ENCODE data around the gene FGF14.
"Not testable (repeated sequence)": the region's sequence is repeated elsewhere in the genome, so short reads cannot be mapped to it uniquely, and the experiment has no call there.

FGF14 gene

GRCh38 chr13:102122147-102122546 is 279.7 kb downstream of the FGF14 start:
- no peak for DNase-seq

DNA sequence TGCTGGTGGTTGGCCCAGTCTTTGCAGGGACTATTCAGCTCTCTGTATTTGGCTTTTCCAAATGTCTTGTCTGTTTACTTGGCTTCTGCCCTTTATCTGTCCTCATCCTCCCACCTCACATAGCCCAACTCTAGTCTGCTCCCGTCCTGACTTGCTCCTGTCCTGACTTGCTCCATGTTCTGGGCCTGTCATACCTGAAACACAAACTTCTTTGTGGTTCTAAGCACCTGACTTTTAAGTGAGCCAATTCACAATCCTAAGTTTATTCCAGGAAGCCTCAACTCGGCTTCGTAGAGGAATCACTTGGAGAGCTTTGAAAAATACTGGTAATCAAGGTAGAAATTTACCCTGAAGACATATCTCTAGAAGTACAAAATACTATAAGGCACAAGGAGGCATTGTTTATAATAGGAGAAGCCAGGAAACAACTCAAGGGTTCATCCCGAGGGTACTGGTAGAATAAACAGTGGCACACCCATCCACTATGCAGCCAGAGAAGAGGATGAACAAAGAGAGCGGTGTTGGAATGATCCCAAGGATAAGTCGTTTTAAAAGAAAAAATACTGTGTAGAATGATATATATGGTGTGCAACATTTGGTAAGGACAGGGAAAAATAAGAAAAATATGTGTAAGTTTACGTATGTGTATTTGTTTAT is 284.5 kb downstream of the FGF14 start:
- no peak for DNase-seq

DNA sequence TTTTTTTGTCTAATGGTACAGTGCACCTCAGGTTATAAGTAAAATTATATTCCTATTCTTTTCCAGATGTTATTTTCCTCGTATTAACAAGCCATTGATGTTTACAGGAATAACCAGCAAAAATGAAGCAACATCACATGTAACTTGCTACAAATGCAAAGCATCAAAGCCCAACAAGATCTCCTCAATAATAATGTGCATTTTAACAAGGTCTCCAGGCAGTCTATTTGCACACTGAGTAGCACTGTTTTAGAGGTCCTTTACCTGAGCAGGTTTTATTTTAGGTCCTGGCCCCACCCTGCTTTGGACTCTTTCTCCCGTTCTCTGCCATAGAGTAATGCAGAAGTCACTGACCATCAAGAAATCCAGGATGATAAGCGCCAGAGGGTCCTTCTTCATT is 298.4 kb downstream of the FGF14 start:
- DNase-seq, result no peak

- DNase-seq, result no peak
Observed at GRCh38 chr13:102100234-102100633, 301.6 kb downstream of the FGF14 start.

- DNase-seq, result no peak
Observed at GRCh38 chr13:102097708-102098107, 304.1 kb downstream of the FGF14 start.

DNA sequence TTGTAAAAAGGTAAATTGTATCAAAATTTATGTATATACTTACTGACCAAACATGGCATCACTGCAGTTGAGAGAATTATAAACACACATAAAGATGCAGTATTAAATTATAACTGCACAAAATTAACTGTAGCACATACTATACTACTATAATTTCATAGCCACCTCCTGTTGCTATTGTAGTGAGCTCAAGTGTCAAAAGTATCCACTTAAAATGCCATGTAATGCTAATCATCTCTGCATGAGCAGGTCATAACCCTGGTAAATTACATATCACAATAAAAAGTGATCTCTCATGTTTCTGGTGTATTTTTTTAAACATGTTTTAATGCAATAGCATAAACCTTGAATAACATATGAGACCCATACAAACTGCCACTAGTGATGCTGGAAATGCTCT is 308.6 kb downstream of the FGF14 start:
- DNase-seq, result not testable (repeated sequence)

- DNase-seq, result no peak
Observed at GRCh38 chr13:102091231-102091630, 310.6 kb downstream of the FGF14 start.

DNA sequence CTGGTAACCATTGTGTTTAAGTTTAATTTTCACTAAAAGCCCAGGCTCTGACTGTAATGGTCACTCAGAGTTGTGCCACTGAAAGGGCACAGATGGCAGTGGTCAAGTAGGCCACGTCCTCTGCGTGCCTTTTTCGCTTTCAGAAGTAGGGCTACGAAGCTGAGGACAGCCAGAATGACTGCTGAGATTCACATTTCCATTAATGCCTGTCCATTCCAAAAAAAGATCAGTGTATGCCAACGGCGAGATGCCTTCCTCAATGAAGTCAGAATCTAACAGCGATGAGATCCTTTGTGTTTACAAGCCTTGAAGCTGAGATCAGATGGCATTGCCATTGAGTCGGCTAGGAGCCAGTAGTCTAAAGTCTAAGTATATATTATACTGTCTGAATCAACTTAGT is 311.3 kb downstream of the FGF14 start:
- no peak for DNase-seq

GRCh38 chr13:102089722-102090121 is 312.1 kb downstream of the FGF14 start:
- no peak for DNase-seq

DNA sequence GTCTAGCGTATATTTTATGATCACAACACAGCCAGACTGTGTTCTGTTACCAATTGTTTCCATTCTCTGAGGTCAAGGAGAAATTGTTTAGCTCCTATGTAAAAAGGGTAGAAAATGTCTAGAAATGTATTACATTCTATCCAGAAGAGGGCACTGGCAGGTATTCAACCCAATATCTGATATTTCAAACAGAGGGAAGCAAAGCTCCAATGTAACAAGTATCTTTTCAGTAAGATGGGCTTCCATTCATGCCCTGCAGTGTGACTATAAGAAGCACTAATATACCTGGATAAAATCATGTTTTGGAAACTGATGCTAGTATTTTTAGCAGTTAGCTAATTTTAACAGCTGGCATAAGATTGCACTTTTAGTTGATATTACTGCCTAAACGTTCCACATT is 312.7 kb downstream of the FGF14 start:
- DNase-seq, result no peak

DNA sequence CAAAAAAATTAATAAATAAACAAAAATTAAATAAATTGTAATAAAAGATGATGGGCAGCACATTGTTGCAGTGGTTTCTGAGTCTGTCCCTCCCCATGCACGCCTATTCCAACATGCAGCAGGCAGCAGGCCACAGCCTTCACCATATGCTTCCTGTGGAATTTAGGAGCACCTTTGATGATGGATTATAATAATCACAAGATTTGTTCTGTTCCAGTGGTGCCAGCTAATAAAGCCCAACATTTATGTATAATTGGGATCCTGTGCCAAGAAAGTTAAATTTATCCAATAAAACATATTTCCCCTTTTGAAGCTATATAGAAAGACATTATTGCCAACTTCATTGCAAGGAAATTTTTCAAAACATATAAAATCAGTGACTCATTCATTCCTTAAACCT is 328.6 kb downstream of the FGF14 start:
- no peak for DNase-seq

DNA sequence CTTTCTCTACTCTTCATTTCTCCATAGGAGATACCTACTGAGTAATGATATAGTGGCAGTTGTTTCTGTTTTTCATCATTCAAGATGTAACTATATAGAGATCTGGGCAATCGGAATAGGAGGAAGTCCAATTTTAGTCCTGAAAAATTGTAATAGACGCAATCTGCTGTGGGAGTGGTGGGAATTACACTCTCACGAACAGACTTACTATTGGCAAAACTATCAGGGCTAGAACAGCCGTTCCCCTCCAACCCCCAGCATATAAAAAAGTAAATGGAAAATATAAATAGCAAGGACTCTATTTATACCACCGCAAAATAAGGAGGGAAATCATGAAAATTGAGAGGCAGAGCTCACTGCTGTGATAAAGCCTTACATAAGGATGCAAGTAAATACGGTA is 330.1 kb downstream of the FGF14 start:
- no peak for DNase-seq

GRCh38 chr13:102068323-102068722 is 333.5 kb downstream of the FGF14 start:
- DNase-seq, result not testable (repeated sequence)

DNA sequence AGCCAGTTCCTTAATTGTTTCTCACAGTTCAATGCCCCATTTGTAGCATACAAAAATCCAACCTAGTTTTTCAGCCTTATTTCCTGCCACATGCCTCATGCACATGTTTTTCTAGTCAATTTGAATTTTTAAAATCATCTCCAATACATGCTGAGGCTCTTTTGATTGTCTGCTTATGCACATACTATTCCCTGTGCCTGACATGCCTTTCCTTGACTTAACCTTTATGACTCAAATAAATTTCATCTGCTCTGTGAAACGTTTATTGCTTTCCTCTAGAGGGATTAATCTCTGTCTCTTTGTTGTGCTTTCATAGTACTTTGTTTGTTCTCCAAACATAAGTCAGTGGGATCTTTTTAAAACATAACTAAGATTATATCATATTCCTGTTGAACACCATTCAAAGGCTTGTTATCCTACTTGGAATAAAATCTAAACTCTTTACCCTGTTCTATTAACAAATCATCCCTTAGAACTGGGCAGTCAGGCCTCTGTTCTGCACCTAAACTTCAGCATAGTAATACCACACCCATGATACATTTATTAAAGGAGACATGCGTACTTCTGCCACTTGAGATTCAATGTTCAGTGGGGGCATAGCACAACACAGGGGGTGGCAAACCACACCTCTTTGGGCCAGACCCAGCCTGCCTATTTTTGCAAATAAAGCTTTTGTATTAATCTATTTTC is 346.6 kb downstream of the FGF14 start:
- DNase-seq, result no peak

DNA sequence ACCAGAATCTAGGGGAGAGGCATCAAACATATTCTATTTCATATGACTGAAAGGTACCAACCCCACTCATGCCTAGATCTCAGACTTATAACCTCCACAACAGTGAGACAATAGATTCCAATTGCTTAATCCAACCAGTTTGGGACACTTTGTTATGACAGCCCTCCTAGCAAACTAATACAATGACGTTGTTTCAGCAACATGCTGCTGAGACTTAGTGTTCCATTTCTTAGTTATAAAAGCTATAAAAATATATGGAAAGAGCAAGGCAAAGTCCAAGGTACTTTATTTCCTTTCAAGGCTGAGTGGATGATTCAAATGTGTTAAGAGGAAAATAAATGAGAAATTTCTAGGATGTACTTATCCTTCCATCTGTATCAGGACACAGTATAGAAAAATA is 352.0 kb downstream of the FGF14 start:
- DNase-seq, result no peak

- DNase-seq, result no peak
Observed at GRCh38 chr13:102045731-102046130, 356.1 kb downstream of the FGF14 start.

DNA sequence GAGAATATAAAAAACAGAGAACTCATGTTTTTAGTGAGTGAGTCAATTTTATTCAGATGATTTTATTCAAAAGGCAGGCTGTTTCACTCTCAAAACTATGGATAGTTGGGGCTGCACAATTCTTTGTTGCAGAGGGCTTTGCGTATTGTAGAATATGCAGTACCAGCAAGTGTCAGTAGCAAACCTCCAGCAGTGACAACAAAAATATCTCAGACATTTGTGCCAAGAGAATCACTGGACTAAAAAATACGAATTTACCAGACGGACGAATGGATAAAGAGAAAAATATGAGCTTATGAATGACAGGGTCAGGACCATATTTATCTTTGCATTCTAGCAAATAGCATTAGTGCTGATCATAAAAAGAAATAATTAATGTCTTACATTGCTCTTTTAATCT is 359.1 kb downstream of the FGF14 start:
- no peak for DNase-seq

DNA sequence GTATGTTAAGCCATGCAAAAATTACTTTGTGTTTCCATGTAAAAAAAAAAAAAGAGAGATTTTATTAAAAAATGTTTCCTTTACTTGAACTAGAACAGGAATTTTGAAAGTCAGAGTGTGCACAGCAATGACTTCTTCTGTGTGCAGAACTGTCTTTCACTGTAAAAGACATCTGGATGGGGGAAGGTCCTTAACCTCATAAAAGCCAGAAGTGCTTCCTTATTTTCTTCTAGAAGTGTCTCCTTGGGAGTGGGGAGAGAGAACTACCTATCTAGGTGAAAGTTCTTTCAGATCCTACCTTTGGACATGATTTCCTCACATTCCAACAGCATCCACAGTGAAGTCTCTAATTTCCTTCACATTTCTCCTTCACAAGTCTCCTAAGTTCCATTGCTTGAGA is 360.3 kb downstream of the FGF14 start:
- DNase-seq, result no peak

- no peak for DNase-seq
Observed at GRCh38 chr13:102040812-102041211, 361.0 kb downstream of the FGF14 start.

DNA sequence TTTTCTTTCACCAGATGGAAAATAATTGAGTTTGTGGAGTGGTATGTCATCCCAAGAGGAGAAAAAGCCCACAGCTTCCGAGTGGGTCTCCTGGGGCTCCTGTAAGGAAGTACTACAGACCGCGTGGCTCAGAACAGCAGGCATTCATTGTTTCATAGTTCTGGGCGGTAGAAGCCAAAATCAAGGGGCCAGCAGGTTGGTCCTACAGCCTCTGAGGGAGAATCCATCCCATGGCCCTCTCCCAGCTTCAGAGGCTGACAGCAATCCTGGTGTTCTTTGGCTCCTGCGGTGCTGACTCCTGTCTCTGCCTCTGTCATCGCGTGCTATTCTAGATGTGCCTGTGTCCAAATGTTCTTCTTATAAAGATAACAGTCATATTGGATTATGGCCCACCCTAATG is 362.6 kb downstream of the FGF14 start:
- no peak for DNase-seq

GRCh38 chr13:102038787-102039186 is 363.1 kb downstream of the FGF14 start:
- no peak for DNase-seq

DNA sequence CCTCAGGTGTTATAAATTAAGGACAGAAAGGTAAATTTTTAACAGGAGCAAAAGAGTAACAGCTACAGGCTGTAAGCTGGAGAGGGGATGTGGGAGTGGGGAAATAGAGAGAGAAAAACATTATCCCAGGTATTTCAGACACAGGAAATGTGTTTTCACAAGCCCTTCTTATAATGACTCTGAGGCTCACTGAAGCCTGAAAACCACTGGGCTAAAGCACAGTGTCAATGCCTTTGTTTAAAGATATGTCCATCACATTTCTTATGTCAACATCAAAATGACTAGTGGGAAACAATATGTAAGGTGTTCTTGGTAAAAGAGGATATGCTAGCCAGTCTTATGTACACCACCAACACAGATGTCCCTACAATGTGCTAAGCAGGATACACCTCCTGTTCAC is 365.9 kb downstream of the FGF14 start:
- DNase-seq, result no peak

GRCh38 chr13:102033857-102034331 is 368.0 kb downstream of the FGF14 start:
- no peak for DNase-seq

DNA sequence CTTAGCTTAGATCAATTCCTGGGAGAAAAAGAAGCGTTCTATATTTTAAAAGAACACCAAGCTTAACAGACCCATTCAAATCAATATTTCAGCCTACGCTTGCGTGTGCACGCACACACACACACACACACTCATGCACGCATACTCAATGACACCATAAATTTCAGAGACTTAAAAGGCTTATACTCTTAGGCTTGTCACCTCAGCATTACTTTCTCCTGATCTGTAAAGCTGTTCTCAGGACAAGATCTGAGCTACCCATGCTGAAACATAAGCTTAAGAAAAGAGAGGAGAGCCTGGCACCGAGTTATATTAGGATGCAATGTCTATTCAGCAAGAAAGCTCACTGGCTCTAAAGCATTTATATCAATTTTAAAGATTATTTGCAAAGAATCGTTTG is 368.5 kb downstream of the FGF14 start:
- no peak for DNase-seq

GRCh38 chr13:102028868-102029267 is 373.0 kb downstream of the FGF14 start:
- DNase-seq, result no peak

Measured in GOT3 (cell line).